ENCODE measurements around the gene PANK2.
"Not testable (repeated sequence)": the region's sequence is repeated elsewhere in the genome, so short reads cannot be mapped to it uniquely, and the experiment has no call there.

- not testable (repeated sequence) for TF ChIP-seq CTCF (conservative IDR thresholded peaks at IDR 0.05; ENCODE audit: low read depth, low read length); EZH2 (IDR thresholded peaks at IDR 0.05; ENCODE audit: borderline replicate concordance, low read depth, low read length, poor library complexity, severe bottlenecking)
Measured at GRCh38 chr20:3972631-3973030, 83.4 kb downstream of the PANK2 start.

Measured in A673 (cell line).